HG03571 (cell line): Measurements from ENCODE around the gene LRRC19.
A peak's percentile ranks its signal among the peaks of the same experiment; 100 is the strongest.

Experiments
- ATAC-seq: cut with Tn5 transposase; IDR thresholded peaks from one replicate; pipeline ENCODE4 v1.9.1; 2021; ENCODE audit not compliant: unreplicated experiment

The LRRC19 gene

DNA sequence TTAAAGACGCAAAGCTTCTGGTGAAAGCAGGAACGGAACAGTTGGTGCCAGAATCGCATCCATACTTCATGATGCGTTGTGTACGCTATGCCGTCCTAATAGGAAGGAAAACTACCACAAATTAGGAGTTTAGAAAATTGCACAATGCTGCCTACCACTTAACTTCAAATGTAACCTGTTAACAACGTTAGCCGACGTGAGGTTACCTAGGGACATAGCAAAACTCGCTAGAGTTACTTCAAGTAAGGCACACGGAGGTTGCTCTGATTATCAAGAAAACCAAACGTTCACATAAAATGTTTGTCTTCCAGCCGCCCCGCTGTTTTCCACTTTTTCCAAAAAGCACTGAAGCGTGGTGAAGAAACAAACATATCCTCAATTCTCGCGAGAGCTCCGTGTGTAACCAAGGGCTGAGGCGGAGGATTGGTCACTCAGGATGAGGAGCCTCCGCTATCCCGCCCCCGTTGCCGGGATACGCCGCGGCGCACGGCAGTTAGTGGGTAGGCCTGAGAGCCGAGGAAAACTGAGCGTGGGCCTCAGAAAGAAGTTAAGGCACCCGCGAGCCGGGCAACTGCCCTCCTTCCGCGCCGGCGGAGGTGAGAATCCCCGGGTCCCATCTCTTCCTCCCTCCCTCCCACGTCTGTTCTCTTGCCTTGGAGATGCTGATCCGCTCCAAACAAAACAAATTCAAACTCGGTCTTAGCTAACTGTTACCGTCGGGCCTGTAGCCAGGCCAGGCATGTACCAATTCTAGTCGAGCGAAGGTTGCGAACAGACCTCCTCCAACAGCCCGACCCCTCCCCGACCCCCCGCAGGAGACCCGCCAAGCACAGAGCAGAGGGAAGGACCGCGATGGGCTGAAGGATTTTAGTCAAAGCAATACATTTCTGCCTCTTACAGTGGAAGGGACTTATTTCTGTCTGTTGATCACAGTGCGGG is 49.3 kb downstream of the LRRC19 start, which contains the start of gene IFT74:
Gene IFT74, plus strand, starts transcription at position 492 of the 939 bp plus-strand sequence. CDS start 5,556 bp downstream, outside the sequence.
- peak; percentile 99 for ATAC-seq

DNA sequence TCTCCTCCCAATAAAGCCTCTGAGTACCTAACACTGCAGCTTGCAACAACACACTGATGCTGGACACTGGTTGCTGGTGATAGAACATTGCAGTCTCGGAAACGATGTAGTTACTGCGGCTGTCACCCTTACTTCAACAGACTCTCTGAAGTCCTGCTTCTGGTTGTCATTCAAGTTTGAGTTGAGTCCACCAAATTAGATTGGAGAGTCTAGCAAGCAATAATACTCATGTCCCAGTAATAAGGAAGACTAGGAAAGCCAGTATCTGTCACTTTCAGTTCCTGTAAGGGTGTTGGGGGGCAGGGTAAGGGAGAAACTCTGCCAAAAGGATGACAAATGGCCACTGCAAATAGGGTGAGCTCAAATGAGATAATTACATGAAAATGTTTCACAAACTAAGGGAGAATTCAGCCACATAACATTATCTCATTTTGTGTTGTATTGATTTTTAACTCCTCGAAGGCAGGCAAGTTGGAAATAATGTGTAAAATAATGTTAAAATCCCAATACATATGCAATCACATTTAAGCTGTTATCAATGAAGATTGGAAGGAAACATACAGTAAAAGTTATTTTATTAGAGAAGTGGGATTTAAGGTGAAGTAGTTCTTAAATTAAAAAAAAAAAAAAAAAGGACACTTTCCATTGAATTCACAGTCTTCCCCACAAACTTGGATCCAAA is 50.1 kb downstream of the LRRC19 start:
- ATAC-seq = no peak

DNA sequence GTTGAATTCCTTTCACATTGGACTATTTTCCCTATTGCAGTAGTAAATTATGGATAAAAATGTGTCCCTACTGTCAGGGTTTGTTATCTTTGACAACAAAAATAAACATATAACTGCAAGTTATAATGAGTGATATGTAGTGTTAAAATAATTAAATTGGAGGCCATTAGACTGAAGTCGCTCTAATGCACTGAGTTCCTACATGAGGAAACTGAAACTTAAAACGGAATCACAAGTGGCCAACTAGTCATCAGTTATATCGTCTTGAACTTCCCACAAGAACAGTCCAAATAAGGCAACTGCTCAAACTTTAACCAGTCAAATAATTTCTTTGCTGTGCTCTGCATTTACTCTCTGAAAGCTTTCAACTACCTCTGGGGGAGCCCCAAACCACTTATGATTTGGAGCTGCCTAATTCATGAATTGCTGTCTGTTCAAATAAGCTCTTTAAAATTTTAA is 51.4 kb downstream of the LRRC19 start:
- no peak for ATAC-seq

DNA sequence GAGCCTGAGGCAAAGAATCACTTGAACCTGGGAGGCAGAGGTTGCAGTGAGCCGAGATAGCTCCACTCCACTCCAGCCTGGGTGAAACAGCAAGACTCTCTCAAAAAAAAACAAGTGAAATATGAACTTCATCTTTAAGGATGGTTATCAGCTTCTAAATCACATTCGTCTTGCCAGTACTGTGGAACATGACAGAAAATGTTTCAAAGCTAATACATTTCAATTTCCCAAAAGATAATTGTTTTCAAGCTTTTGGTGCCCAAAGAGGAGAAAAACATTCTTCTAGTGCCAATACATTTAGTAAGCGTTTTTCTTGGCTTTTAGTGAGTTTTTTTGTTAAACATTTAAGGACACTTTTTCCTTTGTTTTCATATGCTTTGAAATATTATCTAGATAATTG is 53.7 kb downstream of the LRRC19 start:
- no peak for ATAC-seq

DNA sequence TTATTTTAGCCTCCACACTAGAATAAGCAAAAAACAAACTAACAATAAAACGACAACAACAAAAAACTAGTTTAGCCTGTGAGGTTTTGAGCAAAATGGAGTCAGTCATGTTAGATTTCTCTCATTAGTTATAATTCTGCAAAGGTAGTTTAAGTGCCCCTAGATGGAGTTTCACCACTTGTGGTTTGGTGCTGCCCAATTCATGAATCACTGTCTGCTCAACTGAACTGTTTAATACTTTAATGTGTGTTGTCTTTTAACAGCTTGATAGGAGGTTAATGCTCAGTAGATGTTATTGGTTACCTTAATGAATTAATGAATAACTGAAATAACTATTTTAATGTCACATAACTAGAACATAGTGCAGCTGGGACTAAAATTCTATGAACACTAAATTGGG is 55.0 kb downstream of the LRRC19 start:
- ATAC-seq = no peak

DNA sequence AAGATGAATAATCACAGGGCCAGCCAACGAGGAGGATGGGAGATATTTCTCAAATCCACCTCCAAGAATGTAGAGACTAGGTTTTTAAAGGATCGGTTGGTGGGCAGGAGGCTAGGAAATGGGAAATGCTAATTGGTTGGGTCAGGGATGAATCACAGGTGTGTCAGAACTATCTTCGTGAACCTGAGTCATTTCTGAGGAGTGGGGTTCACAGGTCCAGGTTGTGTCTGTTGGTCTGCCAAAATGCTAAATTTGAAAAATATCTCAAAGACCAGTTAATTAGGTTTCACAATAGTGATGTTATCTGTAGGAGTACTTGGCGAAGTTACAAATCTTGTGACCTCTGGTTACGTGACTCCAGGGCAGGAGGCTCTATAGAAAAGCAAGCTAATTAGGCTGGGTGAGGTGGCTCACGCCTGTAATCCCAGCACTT is 55.8 kb downstream of the LRRC19 start:
- ATAC-seq = no peak

DNA sequence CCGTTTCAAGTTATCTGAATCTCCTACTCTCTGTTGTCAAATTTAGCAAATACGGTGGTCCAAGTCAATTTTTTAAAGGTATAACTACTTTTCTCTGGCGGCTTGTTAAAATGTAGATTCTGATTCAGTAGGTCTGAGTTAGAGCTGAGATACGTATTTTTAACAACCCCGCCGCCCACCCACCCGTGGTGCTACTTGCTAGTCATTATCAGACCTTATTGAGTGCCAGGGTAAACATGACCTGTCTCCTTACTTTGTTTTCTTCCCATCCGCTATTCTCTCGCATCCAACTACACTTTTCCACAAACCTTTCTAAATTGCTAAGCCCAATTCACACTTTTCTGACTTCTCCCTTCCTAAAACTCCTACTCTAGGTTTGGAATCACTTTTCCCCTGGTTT is 57.7 kb downstream of the LRRC19 start:
- ATAC-seq = no peak

DNA sequence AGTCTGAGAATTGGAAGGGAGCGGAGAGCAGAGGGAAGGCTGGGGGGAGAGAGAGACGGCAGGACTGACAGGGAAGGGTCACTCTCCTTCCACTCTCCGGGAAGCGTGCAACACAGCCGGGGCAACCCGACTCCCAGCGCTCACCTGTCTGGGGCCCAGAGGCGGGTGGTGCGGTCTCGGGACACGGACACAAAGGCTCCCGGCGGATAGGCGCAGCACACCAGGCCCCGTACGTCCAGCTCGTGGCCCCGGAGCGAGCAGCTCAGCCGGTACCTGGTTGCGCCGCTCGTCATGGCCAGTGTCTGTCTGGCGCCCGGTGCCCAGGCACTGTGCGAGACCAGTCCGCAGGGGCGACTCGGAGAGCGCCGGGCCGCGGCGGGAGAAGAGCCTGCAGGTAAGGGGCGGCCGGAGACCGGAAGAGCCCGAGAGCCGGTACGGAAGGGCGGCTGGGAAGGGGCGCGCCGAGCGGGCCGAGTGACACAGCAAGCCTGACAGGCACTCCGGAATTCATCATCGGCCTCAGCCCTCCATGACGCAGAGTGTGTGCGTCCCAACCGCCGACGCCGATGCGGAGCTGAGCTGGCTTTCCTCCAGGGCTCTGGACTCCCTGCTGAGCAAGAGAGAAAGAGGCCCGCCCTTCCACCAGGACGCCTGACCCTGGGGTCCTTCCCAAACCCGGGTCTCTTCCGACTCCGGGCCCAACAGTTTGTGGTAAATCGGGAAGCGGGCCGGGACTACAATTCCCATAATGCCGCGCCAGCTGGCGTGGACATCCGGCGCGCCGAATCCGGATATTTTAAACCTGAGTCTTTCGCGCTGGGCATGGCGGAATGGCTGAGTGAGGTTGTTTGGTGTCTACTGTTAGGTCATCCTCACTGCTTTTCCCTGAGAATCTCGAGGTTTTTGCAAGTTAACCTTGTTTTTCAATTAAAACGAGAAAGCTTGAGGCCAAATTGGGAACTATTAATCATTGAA is 58.4 kb downstream of the LRRC19 start, which contains the start of gene PLAA:
Gene PLAA, minus strand, starts transcription at position 490 of the 975 bp plus-strand sequence. Its CDS starts 197 bp downstream, at position 293.
- peak; percentile 98 for ATAC-seq

DNA sequence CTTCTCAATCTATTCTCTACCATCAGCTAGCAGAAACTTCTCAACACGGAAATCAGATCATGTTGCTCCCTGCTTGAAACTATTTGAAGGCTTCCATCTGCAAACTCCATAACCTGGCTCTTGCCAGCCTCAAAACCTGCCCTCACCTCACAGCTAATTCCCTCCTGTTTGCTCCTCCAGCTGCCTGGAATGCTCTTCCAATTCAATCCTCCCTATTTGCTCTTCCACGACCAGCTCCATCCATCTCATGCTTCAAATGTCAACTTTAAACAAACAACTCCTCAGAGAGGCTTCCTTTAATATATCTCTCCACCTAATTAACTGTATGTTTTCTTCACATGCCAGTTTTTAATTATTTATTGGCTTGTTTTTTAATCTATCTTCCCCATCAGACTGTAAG is 59.9 kb downstream of the LRRC19 start:
- ATAC-seq = no peak
